GM23338 (cell line): ENCODE data around the gene NSD1. TPM values are rescaled to one million over a fixed set of nuclear protein-coding genes. Genes with fewer than 3 reads are reported as not detected.

ENCODE experiments used
- ATAC-seq: fragments of 200-7000 bp; cut with Tn5 transposase; 3 replicates; pipeline ENCODE4 v1.9.1; 2020
- DNase-seq: peaks from one replicate; pipeline ENCODE4 v3.0.0-alpha.2; 2015; ENCODE audit warnings: low spot score
- H2AFZ ChIP-seq: fragments of 200-600 bp; sonication (generic); 2 replicates; pipeline ENCODE4 v1.8.0; 2016; ENCODE audit warnings: antibody characterized with exemption, mild to moderate bottlenecking, moderate library complexity
- H3F3A ChIP-seq: fragments of 200-600 bp; sonication (generic); replicated peaks from 2 replicates; pipeline ENCODE4 v1.8.0; 2017; ENCODE audit warnings: antibody characterized with exemption, mixed run types, low read depth
- H3K27ac ChIP-seq: fragments of 200-600 bp; sonication (generic); 2 replicates; pipeline ENCODE4 v1.6.1; 2016; ENCODE audit warnings: low read depth
- H3K27me3 ChIP-seq: fragments of 200-600 bp; sonication (generic); 2 replicates; pipeline ENCODE4 v1.8.0; 2016; ENCODE audit warnings: mild to moderate bottlenecking, mixed run types, moderate library complexity; ENCODE audit not compliant: insufficient read depth
- H3K36me3 ChIP-seq: fragments of 200-600 bp; sonication (generic); 2 replicates; pipeline ENCODE4 v1.8.0; 2016; ENCODE audit warnings: mild to moderate bottlenecking; ENCODE audit not compliant: insufficient read depth
- H3K4me1 ChIP-seq: fragments of 200-600 bp; sonication (generic); 2 replicates; pipeline ENCODE4 v1.8.0; 2016; ENCODE audit warnings: mild to moderate bottlenecking, moderate library complexity; ENCODE audit not compliant: insufficient read depth
- H3K4me2 ChIP-seq: fragments of 200-600 bp; sonication (generic); 2 replicates; pipeline ENCODE4 v1.7.1; 2017; ENCODE audit warnings: mixed run types
- H3K4me3 ChIP-seq: fragments of 200-600 bp; sonication (generic); 2 replicates; pipeline ENCODE4 v1.6.1; 2016; ENCODE audit warnings: mixed run types
- H3K79me2 ChIP-seq: fragments of 200-600 bp; sonication (generic); replicated peaks from 2 replicates; pipeline ENCODE4 v1.8.0; 2017; ENCODE audit warnings: mild to moderate bottlenecking; ENCODE audit not compliant: insufficient read depth
- H3K9me2 ChIP-seq: fragments of 200-600 bp; sonication (generic); 2 replicates; pipeline ENCODE4 v1.8.0; 2017; ENCODE audit not compliant: insufficient read depth
- H4K20me1 ChIP-seq: fragments of 200-600 bp; sonication (generic); replicated peaks from 2 replicates; pipeline ENCODE4 v1.8.0; 2017; ENCODE audit warnings: mild to moderate bottlenecking; ENCODE audit not compliant: insufficient read depth
- H3K27ac Mint-ChIP-seq: 2 replicates; pipeline ENCODE4 v1.8.0; 2020; ENCODE audit warnings: inconsistent platforms, mild to moderate bottlenecking, moderate library complexity, mixed read lengths
- H3K27me3 Mint-ChIP-seq: 3 replicates; pipeline ENCODE4 v1.8.0; 2022; ENCODE audit warnings: low read depth, mild to moderate bottlenecking, moderate library complexity, mixed read lengths, inconsistent platforms; ENCODE audit not compliant: insufficient read depth, poor library complexity
- H3K36me3 Mint-ChIP-seq: 3 replicates; pipeline ENCODE4 v1.8.0; 2021; ENCODE audit warnings: low read depth, mild to moderate bottlenecking, inconsistent platforms, moderate library complexity, mixed read lengths
- H3K4me1 Mint-ChIP-seq: 3 replicates; pipeline ENCODE4 v1.8.0; 2020; ENCODE audit warnings: mild to moderate bottlenecking, inconsistent platforms, mixed read lengths
- H3K4me3 Mint-ChIP-seq: 3 replicates; pipeline ENCODE4 v1.8.0; 2021; ENCODE audit warnings: moderate library complexity, mild to moderate bottlenecking, inconsistent platforms, mixed read lengths
- H3K9me3 Mint-ChIP-seq: 3 replicates; pipeline ENCODE4 v1.8.0; 2020; ENCODE audit warnings: moderate library complexity, mild to moderate bottlenecking, inconsistent platforms, mixed read lengths
- CTCF ChIP-seq, 2 experiments: fragments of 200-600 bp in 1 of 2; sonication (generic) in 1 of 2; conservative IDR thresholded peaks; 2 replicates each; pipeline versions ENCODE4 v1.5.1 to v1.6.1; 2016 to 2017; ENCODE audit warnings: antibody characterized with exemption in 2 of 2, low read depth in 2 of 2, mild to moderate bottlenecking in 2 of 2, moderate library complexity in 1 of 2
- EZH2 ChIP-seq: fragments of 200-600 bp; sonication (generic); IDR thresholded peaks from one replicate; pipeline ENCODE4 v1.8.0; 2017; ENCODE audit warnings: antibody characterized with exemption, mild to moderate bottlenecking, low read depth; ENCODE audit not compliant: unreplicated experiment
- JUNB ChIP-seq: IDR thresholded peaks from one replicate; pipeline ENCODE4 v1.6.1; 2016; ENCODE audit warnings: antibody characterized with exemption; ENCODE audit not compliant: unreplicated experiment
- NANOG ChIP-seq: IDR thresholded peaks from 2 replicates; pipeline ENCODE4 v1.6.1; 2016; ENCODE audit warnings: antibody characterized with exemption, borderline replicate concordance
- POLR2AphosphoS5 ChIP-seq: IDR thresholded peaks from 2 replicates; pipeline ENCODE4 v1.6.1; 2016; ENCODE audit warnings: antibody characterized with exemption, low read depth
- ZNF331 ChIP-seq: fragments of 250-450 bp; sonication (Bioruptor Pico); IDR thresholded peaks from 2 replicates; pipeline ENCODE4 v1.5.0; 2020; ENCODE audit warnings: low read depth, mild to moderate bottlenecking, moderate library complexity
- polyA plus RNA-seq: library from polyadenylated mRNA; unstranded; fragments of >200 nt; fragmentation: Nextera tagmentation; extraction: Ambion mirVana; gene quantifications from 2 replicates; pipeline ENCODE4 v1.2.1, GENCODE V29; 2016
- total RNA-seq: library from RNA; depleted of rRNA; stranded (reverse); fragments of >200 nt; shearing (Covaris generic); gene quantifications from 2 replicates; pipeline ENCODE4 v1.2.3, GENCODE V29; 2014
- TF ChIP-seq, protein P1 (sequence below): IDR thresholded peaks from one replicate; pipeline ENCODE4 v1.6.1; 2018; ENCODE audit warnings: antibody characterized with exemption; ENCODE audit not compliant: unreplicated experiment

The NSD1 gene
- total and polyA plus RNA-seq, 2 experiments from 2014 or later = 96.4 to 106 TPM

DNA sequence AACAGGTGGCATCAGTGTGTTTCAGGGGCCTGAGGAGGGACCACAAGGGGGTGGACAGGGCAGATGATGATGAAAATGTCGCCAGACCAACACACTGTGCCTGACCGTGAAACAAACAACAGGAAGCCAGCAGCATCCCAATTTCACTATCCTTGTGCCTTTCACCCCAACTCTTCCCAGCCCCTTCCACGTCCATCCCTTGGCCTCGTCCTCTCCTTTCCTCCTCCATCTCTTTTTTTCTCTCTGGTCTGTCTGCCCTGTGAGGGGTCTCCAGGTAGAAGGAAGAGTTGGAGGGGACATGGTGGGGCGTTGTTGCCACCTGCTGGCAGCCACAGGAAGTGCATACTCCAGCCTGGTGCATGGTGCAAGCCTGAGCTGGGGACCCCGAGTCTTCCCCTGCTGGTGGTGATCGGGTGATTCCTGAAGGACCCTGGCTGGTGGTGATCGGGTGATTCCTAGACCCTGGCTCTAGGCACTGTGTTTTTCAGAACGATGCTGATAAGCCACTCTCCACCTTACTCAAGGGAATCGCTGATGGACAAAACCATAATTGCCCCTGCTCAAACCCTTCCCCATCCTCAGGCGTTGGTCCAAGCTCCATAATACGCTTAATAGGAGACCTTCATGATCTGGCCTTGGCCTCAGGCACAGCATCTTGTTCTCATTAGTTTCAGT lies 21.7 kb upstream of the NSD1 start:
- Mint-ChIP-seq H3K4me3 (no peak overlapping the region), H3K36me3 (no peaks in the 10 kb centered on the region), H3K27me3 (peaks cover 31% of the 10 kb centered on the region), H3K9me3 (no peaks in the 10 kb centered on the region), H3K4me1 (peaks cover 18% of the 10 kb centered on the region), H3K27ac (no peak overlapping the region)
- TF ChIP-seq, protein P1, sequence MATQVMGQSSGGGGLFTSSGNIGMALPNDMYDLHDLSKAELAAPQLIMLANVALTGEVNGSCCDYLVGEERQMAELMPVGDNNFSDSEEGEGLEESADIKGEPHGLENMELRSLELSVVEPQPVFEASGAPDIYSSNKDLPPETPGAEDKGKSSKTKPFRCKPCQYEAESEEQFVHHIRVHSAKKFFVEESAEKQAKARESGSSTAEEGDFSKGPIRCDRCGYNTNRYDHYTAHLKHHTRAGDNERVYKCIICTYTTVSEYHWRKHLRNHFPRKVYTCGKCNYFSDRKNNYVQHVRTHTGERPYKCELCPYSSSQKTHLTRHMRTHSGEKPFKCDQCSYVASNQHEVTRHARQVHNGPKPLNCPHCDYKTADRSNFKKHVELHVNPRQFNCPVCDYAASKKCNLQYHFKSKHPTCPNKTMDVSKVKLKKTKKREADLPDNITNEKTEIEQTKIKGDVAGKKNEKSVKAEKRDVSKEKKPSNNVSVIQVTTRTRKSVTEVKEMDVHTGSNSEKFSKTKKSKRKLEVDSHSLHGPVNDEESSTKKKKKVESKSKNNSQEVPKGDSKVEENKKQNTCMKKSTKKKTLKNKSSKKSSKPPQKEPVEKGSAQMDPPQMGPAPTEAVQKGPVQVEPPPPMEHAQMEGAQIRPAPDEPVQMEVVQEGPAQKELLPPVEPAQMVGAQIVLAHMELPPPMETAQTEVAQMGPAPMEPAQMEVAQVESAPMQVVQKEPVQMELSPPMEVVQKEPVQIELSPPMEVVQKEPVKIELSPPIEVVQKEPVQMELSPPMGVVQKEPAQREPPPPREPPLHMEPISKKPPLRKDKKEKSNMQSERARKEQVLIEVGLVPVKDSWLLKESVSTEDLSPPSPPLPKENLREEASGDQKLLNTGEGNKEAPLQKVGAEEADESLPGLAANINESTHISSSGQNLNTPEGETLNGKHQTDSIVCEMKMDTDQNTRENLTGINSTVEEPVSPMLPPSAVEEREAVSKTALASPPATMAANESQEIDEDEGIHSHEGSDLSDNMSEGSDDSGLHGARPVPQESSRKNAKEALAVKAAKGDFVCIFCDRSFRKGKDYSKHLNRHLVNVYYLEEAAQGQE = no peak
- TF ChIP-seq CTCF (conservative IDR thresholded peaks at IDR 0.05; ENCODE audit: low read depth in 2 of 2) = peak; percentile 99 to 100
- peak; percentile 91 for DNase-seq
- peaks cover 8% of the 10 kb centered on the region for H3K4me1 ChIP-seq
- H3K9me2 ChIP-seq = no peaks in the 10 kb centered on the region
- no peak overlapping the region for H3K4me2 ChIP-seq
- no peaks in the 10 kb centered on the region for H3K36me3 ChIP-seq
- peak overlapping the region; percentile 1; the same call in 1 of the 2 replicates for H2AFZ ChIP-seq
- peak; percentile 81 for ATAC-seq
- no peak overlapping the region for H3K4me3 ChIP-seq
- peaks cover 8% of the 10 kb centered on the region; the same call in 1 of the 2 replicates for H3F3A ChIP-seq
- no peaks in the 10 kb centered on the region for H4K20me1 ChIP-seq
- no peaks in the 10 kb centered on the region for H3K27me3 ChIP-seq
- no peaks in the 10 kb centered on the region for H3K79me2 ChIP-seq
- no peak overlapping the region for H3K27ac ChIP-seq

- DNase-seq (no peak), ATAC-seq (no peak)
- Mint-ChIP-seq H3K9me3 (peaks cover 6% of the 10 kb centered on the region; the same call in 2 of the 3 replicates), H3K27ac (no peak overlapping the region), H3K36me3 (0 out of 3 replicates have a peak, but pooled peaks cover 4% of the 10 kb centered on the region), H3K27me3 (peaks cover 35% of the 10 kb centered on the region), H3K4me3 (no peak overlapping the region), H3K4me1 (peaks cover 18% of the 10 kb centered on the region)
- H3F3A ChIP-seq = peaks cover 8% of the 10 kb centered on the region; the same call in 1 of the 2 replicates
- H3K79me2 ChIP-seq = no peaks in the 10 kb centered on the region
- no peaks in the 10 kb centered on the region for H3K27me3 ChIP-seq
- H3K36me3 ChIP-seq = no peaks in the 10 kb centered on the region
- no peaks in the 10 kb centered on the region for H4K20me1 ChIP-seq
- no peaks in the 10 kb centered on the region for H3K9me2 ChIP-seq
- no peak for TF ChIP-seq ZNF331
- no peak for TF ChIP-seq EZH2
- TF ChIP-seq JUNB = no peak
- no peak for TF ChIP-seq POLR2AphosphoS5
- TF ChIP-seq NANOG = no peak
- H3K4me1 ChIP-seq = peaks cover 8% of the 10 kb centered on the region
- H3K4me2 ChIP-seq = no peak overlapping the region
- peak overlapping the region; percentile 1; the same call in 1 of the 2 replicates for H2AFZ ChIP-seq
- no peak overlapping the region for H3K27ac ChIP-seq
- no peak overlapping the region for H3K4me3 ChIP-seq
These were observed 20.9 kb upstream of the NSD1 start for GRCh38 chr5:177112589-177113220.
